Middle frontal gyrus (tissue), 1 donor: ENCODE data around the gene ATP5MC3.

ENCODE experiments used
- DNase-seq: peaks from one replicate; pipeline ENCODE4 v3.0.0-alpha.2; 2015; ENCODE audit warnings: low spot score; ENCODE audit errors: extremely low spot score

ATP5MC3 gene

GRCh38 chr2:175167792-175168563 is 13.5 kb downstream of the ATP5MC3 start, which contains the start of gene ATF2:
Gene ATF2 (minus strand): TSS chr2:175168203. CDS start chr2:175136443, 31,760 bp downstream.
- DNase-seq: peak; percentile 92

DNA sequence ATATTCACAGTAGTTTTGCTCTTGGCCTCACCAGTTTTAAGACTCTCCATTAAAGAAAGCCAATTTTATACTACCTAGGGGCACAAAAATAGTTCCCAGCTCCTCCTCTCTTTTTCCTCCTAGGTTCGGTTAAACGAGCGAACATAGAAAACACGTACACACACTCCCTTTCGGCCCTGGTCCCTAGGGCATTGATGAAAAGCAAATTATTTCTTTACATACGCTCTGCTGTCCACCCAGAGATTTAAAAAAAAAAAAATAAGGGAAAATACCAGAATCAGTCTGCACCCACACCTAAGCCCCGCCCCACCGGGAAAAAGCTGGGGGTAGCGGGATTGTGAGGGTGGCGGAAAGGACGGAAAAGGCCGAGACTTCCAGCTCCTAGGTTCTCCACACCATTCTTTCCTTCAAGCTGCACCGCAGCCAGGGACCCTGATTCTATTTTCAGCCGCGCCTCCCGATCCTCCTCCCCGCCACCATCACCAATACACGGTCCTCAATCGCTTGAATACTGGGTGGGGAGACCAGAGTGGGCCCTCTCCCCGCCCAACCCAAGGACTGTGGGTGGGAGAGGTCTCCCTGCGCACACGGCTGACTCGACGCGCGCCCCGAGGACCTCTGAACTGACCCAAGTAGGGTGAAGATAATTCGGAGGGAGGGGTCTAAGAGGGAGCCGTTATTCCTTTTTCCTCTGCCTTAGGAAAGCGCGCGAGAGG is 14.3 kb downstream of the ATP5MC3 start:
- no peak for DNase-seq

- DNase-seq: no peak
These were observed 15.2 kb downstream of the ATP5MC3 start for GRCh38 chr2:175166216-175166824.

DNA sequence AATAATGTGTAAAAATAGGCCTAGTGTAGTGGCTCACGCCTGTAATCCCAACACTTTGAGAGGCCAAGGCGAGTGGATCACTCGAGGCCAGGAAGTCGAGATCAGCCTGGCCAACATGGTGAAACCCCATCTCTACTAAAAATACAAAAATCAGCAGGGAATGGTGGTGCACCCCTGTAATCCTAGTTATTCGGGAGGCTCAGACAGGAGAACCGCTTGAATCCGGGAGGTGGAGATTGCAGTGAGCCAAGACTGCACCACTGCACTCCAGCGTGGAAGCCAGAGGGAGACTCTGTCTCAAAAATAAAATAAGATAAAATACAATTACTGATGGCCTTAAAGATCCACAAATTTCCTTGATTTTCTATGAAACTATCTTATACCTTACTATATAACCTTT is 17.3 kb downstream of the ATP5MC3 start:
- no peak for DNase-seq

- no peak for DNase-seq
These were observed 22.6 kb downstream of the ATP5MC3 start for GRCh38 chr2:175158894-175159293.

GRCh38 chr2:175156534-175156933 is 25.0 kb downstream of the ATP5MC3 start:
- DNase-seq: no peak

GRCh38 chr2:175154661-175155082 is 26.8 kb downstream of the ATP5MC3 start:
- no peak for DNase-seq

- no peak for DNase-seq
These were observed 29.3 kb downstream of the ATP5MC3 start for GRCh38 chr2:175152242-175152641.

- DNase-seq: no peak
These were observed 29.7 kb downstream of the ATP5MC3 start for GRCh38 chr2:175151791-175152190.

GRCh38 chr2:175147186-175147585 is 34.3 kb downstream of the ATP5MC3 start:
- DNase-seq: no peak

DNA sequence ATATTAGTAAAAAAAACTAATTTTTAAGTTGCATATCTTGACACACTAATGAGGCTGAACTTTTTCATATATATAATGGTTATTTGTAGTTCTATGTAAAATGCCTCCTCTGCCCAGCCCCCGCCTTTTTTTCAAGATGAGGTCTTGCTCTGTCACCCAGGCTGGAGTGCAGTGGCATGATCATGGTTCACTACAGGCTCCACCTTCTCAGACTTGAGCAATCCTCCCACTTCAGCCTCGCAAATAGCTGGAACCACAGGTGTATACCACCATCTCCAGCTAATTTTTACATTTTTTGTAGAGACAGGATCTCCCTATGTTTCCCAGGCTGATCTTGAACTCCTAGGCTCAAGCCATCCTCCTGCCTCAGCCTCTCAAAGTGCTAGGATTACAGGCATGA is 37.8 kb downstream of the ATP5MC3 start:
- no peak for DNase-seq

DNA sequence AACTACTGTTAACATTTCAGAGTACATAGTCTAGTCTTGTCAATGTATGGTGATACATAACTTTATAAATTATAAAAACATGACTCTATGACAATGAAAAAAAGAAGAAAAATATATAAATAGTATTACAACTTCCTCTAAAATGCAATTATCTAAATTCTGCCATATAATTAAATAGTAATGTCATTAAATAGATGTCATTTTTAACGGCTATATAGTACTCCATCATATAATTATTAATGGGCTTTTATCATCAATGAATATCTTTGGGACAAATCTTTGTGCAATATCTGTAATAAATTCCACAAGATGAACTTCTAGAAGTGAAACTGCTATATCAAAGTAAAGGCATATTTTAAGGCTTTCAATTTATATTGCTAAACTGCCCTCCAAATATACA is 38.3 kb downstream of the ATP5MC3 start:
- no peak for DNase-seq

DNA sequence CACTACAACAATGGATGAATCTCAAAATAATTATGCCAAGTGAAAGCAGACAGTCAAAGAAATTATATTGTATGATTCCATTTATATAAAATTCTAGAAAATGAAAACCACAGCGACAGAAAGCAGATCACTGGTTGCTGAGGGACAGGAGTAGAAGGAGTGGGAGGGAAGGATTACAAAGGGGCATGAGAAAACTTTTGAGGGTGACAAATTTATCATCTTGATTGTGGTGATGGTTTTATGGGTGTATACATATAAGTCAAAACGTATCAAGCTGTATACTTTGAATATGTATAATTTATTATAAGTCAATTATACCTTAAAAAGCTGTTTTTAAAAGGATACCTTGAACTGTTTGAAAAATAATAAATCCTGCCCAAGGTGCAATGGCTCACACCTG is 41.2 kb downstream of the ATP5MC3 start:
- DNase-seq: no peak

- DNase-seq: no peak
These were observed 43.7 kb downstream of the ATP5MC3 start for GRCh38 chr2:175137793-175138192.

DNA sequence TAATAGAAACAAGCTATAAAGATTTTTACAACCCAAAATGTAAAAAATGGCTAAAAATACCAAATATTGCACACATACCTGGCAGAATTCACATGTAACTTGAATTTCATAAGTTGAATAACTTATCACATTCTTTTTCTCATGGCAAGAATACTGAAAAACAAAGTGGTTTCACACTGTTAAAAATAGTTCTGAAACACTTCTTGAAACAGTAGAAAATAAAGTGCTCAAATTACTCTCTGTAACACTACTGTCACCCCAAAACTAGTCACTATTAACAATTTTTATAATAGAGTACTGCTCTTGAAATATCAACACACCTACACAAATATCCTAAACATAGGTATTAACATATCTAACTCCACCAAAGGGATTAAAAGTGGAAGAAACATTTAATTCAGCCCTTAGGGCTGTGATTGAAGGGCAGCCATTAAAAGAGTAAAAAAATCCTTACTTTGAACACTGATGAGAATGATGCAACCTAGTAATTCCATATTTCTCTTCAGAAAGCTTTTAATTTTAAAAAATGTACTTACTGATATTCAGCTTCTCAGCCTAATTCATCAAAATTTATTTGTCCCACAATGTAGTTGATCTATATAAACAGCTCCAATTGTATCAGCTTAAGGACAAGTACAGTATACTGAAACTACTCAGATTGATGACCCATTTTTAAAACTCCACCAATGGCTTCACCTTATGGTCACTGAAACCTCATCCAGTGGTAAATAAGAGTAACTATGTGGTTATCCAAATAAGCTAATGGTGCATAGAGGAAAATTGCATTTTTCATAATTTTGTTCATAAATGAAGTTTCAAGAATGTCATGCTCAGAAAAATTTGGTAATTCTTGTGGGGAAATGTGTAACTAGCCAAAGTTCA is 44.9 kb downstream of the ATP5MC3 start:
- no peak for DNase-seq

DNA sequence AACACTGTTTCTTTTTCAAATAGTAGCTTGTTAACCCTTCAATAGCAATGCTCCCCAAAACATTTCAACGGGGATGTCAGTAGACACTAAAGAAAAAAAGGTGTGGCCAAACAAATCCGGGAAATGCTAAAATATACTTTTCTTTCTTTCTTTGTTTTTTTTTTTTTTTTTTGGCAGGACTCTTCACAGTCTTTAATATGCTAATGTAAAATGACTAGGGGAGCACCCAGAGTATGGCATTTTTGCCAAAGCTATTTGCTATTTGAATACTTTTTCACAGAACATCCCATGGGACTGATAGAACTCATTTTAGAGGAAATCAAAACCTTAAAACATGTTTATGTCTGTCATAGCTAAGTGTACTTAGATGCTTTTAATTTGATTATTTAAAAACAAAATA is 45.6 kb downstream of the ATP5MC3 start:
- DNase-seq: no peak

DNA sequence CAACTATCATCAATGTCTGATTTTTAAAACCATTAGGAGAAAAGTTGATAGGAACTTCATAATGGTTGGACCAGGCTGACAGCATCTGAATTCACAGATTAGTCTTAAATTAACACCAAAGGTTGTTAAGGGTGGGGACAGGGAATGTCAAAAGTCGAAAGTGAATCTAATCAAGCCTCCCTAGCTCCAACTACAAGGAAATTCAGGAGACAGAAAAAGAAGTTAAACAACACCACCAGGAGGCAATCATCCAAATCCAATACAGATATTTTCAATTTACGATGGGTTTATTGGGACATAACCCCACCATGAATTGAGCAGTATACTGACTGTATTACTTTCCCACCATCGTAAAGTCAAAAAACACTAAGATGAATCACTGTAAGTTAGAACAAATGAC is 46.3 kb downstream of the ATP5MC3 start:
- DNase-seq: no peak

DNA sequence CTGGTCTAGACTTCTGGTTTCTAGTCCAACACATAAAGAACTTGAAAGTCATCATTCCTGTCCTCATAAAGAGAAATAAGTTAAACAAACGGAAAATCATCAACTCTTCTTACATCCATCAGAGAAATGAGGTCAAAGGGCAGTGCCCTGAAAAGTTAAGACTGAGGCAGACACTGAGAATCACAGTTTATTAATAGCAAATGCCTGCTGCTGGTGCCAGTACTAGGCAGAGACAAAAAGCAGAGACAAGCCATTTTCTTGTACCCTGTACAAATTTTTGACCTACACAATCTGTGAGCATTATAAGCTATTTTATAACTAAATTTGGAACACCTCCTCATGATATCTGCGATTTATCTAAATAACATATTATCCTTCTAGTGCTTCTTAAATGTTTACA is 50.3 kb downstream of the ATP5MC3 start:
- no peak for DNase-seq

DNA sequence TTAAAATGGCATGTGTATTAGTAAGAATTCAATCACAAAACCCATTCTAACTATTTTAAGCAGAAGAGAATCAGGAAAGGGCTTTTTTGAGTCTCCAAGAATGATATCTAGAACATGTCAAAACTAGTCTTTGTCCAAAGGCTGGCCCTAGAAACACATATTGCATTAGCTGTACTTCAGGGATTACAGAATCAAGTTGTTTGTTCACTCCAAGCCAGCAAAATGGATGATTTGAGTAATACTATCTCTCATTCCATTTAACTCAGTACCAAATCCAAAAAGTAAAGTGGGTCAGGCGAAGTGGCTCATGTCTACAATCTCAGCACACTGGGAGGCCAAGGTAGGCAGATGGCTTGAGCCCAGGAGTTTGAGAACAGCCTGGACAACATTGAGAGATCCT is 54.8 kb downstream of the ATP5MC3 start:
- no peak for DNase-seq
